ENCODE measurements around the gene FAIM2. TPM values are rescaled to one million over a fixed set of nuclear protein-coding genes. Genes with fewer than 3 reads are reported as not detected.

Gene FAIM2
- polyA plus RNA-seq, 4 donors = 2.2 to 13.5 TPM; not detected in 2

DNA sequence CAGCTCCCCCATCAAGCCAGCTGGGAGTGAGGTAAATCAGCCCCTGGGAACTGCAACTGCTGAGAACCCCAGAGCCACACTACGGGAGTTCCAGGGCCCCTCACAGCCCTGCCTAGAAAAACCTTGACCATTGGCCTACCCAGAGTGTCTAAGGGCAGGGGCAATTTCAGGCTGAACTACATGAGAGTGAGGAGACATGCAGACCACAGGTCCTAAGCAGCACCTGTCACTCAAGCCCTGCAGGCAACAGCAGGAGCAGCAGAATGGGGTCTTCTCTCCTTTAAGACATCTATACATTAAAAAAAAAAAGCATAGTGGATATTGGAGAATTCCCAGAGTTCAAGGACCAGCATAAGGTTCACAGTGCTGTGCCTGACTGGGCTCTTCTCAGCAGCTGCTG is 80.3 kb downstream of the FAIM2 start:
- FAIRE-seq (no peak), DNase-seq (no peak)
- H3K36me3 ChIP-seq (ENCODE audit: control insufficient read depth in 3 of 3, insufficient read depth in 2 of 3, low read depth in 1 of 3, low read length in 3 of 3) = peaks cover 0 to 17% (median 0%) of the 10 kb centered on the region in 3 donors
- no peak overlapping the region for H3K4me3 ChIP-seq (ENCODE audit: low read depth in 1 of 3, low read length in 3 of 3)
- H3K4me1 ChIP-seq (ENCODE audit: control insufficient read depth in 3 of 3, insufficient read depth in 2 of 3, low read depth in 1 of 3, low read length in 2 of 3) = peaks cover 0 to 6% (median 2%) of the 10 kb centered on the region in 3 donors
- whole genome bisulfite sequencing, 3 donors = 68 to 86% (median 81%) methylated on average over 1 of the region's 1 CpG
- H3K27ac ChIP-seq (ENCODE audit: low read depth in 1 of 3, low read length in 2 of 3) = no peak overlapping the region
- H3K27me3 ChIP-seq (ENCODE audit: control insufficient read depth in 3 of 3, insufficient read depth in 3 of 3, low read length in 3 of 3) = no peaks in the 10 kb centered on the region
- no peaks in the 10 kb centered on the region for H3K9me3 ChIP-seq (ENCODE audit: control insufficient read depth in 2 of 2, insufficient read depth in 1 of 2, low read depth in 1 of 2, low read length in 1 of 2)

DNA sequence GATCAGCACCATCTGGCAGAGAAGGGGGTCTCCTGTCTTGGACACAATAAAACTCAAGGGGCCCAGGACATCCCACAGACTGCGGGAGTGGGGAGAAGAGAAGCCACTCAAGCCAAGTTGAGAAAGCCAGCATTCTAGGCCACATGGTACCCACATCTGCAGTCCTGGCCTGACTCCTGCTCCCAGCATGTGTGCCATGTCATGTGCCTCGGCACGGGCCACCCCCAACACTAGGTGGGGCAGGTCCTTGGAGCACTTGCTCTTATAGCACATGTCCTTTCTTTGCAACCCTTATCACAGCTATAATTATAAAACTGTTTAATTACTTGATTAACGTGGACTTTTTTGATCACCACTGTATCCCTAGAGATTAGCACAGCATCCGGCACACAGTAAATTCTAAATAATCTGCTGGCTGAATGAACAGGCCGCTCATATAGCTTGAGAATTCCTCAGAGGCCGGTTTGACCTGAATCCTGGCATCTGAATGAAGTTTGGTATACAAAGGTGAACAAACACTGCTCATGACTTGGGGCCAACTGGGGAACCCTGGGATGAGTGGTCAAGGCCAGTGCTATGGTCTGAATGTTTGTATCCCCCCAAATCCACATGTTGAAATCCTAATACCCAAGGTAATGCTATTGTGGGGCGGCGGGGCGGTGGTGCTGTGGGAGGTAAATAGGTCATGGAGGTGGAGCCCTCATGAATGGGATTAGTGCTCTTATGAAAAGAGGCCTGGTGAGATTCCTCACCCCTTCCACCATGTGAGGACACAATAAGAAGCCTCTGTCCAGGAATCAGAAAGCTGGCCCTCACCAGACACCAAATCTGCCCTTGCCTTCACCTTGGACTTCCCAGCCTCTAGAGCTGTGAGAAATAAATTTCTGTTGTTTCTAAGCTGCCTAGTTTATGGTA is 82.1 kb downstream of the FAIM2 start:
- Histone ChIP-seq H3K4me3 (ENCODE audit: low read depth in 1 of 3, low read length in 3 of 3) (no peak overlapping the region), H3K4me1 (ENCODE audit: control insufficient read depth in 3 of 3, insufficient read depth in 2 of 3, low read depth in 1 of 3, low read length in 2 of 3) (peaks cover 0 to 2% (median 0%) of the 10 kb centered on the region in 3 donors), H3K27me3 (ENCODE audit: control insufficient read depth in 3 of 3, insufficient read depth in 3 of 3, low read length in 3 of 3) (no peaks in the 10 kb centered on the region), H3K27ac (ENCODE audit: low read depth in 1 of 3, low read length in 2 of 3) (peak overlapping the region in 1 of 3 donors; percentile 71), H3K36me3 (ENCODE audit: control insufficient read depth in 3 of 3, insufficient read depth in 2 of 3, low read depth in 1 of 3, low read length in 3 of 3) (peaks cover 0 to 17% (median 0%) of the 10 kb centered on the region in 3 donors), H3K9me3 (ENCODE audit: control insufficient read depth in 2 of 2, insufficient read depth in 1 of 2, low read depth in 1 of 2, low read length in 1 of 2) (no peaks in the 10 kb centered on the region)
- DNase-seq (no peak), FAIRE-seq (no peak)
- 66 to 77% (median 74%) methylated on average over 10 of the region's 10 CpGs for WGBS, 3 donors

DNA sequence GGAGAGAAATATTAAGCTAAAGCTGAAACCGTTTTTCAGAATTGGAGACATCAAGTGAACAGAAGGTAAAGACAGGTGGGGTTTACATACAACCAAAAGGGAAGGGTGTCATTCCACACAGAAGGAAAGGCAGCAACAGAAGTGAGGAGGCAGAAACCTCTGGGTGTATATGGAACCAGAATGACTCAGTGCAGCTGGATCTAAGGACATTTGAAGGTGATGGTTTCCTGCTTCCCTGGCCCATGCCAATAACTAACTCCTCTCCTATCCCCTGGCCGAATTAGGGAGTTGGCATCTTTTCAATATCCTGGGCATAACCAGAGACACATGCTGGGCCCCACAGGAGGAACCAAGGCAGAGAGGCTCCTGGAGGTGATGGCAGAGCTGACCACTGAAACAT is 83.9 kb downstream of the FAIM2 start:
- H3K27ac ChIP-seq (ENCODE audit: low read depth in 1 of 3, low read length in 2 of 3) = no peak overlapping the region
- DNase-seq (no peak), FAIRE-seq (no peak)
- WGBS, 3 donors = 64 to 70% (median 70%) methylated on average over 2 of the region's 2 CpGs
- H3K4me3 ChIP-seq (ENCODE audit: low read depth in 1 of 3, low read length in 3 of 3) = no peak overlapping the region
- H3K4me1 ChIP-seq (ENCODE audit: control insufficient read depth in 3 of 3, insufficient read depth in 2 of 3, low read depth in 1 of 3, low read length in 2 of 3) = peaks cover 0 to 2% (median 0%) of the 10 kb centered on the region in 3 donors
- peaks cover 0 to 22% (median 0%) of the 10 kb centered on the region in 3 donors for H3K36me3 ChIP-seq (ENCODE audit: control insufficient read depth in 3 of 3, insufficient read depth in 2 of 3, low read depth in 1 of 3, low read length in 3 of 3)
- H3K27me3 ChIP-seq (ENCODE audit: control insufficient read depth in 3 of 3, insufficient read depth in 3 of 3, low read length in 3 of 3) = no peaks in the 10 kb centered on the region
- no peaks in the 10 kb centered on the region for H3K9me3 ChIP-seq (ENCODE audit: control insufficient read depth in 2 of 2, insufficient read depth in 1 of 2, low read depth in 1 of 2, low read length in 1 of 2)

DNA sequence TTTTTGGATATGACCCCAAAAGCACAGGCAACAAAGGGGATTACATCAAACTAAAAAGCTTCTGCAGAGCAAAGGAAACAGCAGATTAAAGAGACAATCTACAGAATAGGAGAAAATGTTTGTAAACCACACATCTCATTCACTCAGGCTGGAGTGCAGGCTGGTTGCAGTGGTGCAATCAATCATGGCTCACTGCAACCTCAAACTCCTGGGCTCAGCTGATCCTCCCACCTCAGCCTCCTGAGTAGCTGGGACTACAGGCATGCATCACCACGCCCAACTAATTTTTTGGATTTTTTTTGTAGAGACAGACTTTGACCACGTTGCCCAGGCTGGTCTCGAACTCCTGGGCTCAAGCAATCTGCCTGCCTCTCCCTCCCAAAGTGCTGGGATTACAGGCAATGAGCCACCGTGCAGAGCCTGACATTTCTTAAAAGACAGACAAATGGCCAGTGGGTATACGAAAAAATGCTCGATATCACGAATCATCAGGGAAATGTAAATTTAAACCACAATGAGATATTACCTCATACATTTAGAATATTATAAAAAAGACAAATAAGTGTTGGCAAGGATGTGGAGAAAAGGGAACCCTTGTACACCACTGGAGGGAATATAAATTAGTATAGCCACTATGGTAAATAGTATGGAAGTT is 85.3 kb downstream of the FAIM2 start:
- FAIRE-seq (no peak), DNase-seq (no peak)
- WGBS, 3 donors = 74 to 86% (median 78%) methylated on average over 7 of the region's 7 CpGs
- Histone ChIP-seq H3K4me1 (ENCODE audit: control insufficient read depth in 3 of 3, insufficient read depth in 2 of 3, low read depth in 1 of 3, low read length in 2 of 3) (peaks cover 0 to 2% (median 0%) of the 10 kb centered on the region in 3 donors), H3K36me3 (ENCODE audit: control insufficient read depth in 3 of 3, insufficient read depth in 2 of 3, low read depth in 1 of 3, low read length in 3 of 3) (peaks cover 0 to 15% (median 0%) of the 10 kb centered on the region in 3 donors), H3K27ac (ENCODE audit: low read depth in 1 of 3, low read length in 2 of 3) (no peak overlapping the region), H3K27me3 (ENCODE audit: control insufficient read depth in 3 of 3, insufficient read depth in 3 of 3, low read length in 3 of 3) (no peaks in the 10 kb centered on the region), H3K9me3 (ENCODE audit: control insufficient read depth in 2 of 2, insufficient read depth in 1 of 2, low read depth in 1 of 2, low read length in 1 of 2) (no peaks in the 10 kb centered on the region), H3K4me3 (ENCODE audit: low read depth in 1 of 3, low read length in 3 of 3) (no peak overlapping the region)

Other genes with a start within 250 kb of the FAIM2 start
- gene FMNL3, start 196.5 kb downstream of the FAIM2 start, polyA plus RNA-seq = 1 to 10 TPM in 3 of 4 donors, under 1 TPM in 1; 0.89 to 8.8 (median 4.1) TPM
- 100 to 1,000 TPM; 174 to 687 (median 294) TPM for gene TMBIM6, start 162.3 kb downstream of the FAIM2 start, polyA plus RNA-seq
- gene NCKAP5L, start 75.5 kb downstream of the FAIM2 start, polyA plus RNA-seq = 1 to 10 TPM in 3 of 4 donors, under 1 TPM in 1; 0.45 to 7.0 (median 2.9) TPM
- gene BCDIN3D, start 60.8 kb downstream of the FAIM2 start, polyA plus RNA-seq = 1 to 10 TPM; 2.4 to 5.3 (median 3.1) TPM
- gene AQP2, start 46.8 kb upstream of the FAIM2 start, polyA plus RNA-seq = under 1 TPM in 1 of 4 donors, not detected in 3; 0.04 TPM
- under 1 TPM in 2 of 4 donors, not detected in 2; 0.12 TPM for gene AQP5, start 58.0 kb upstream of the FAIM2 start, polyA plus RNA-seq
- under 1 TPM in 2 of 4 donors, not detected in 2; 0.09 to 0.31 TPM for gene AQP6, start 69.0 kb upstream of the FAIM2 start, polyA plus RNA-seq
- gene RACGAP1, start 121.6 kb upstream of the FAIM2 start, polyA plus RNA-seq = 10 to 100 TPM in 2 of 4 donors, 1 to 10 TPM in 2; 3.5 to 25.9 (median 14.4) TPM
- gene ASIC1, start 153.7 kb upstream of the FAIM2 start, polyA plus RNA-seq = 1 to 10 TPM in 1 of 4 donors, under 1 TPM in 2, not detected in 1; 0.81 to 2.2 (median 0.85) TPM
- gene SMARCD1, start 181.4 kb upstream of the FAIM2 start, polyA plus RNA-seq = 10 to 100 TPM; 18.1 to 54.1 (median 20.7) TPM
- 100 to 1,000 TPM in 3 of 4 donors, 10 to 100 TPM in 1; 97.1 to 198 (median 157) TPM for gene GPD1, start 200.1 kb upstream of the FAIM2 start, polyA plus RNA-seq
- gene COX14, start 208.3 kb upstream of the FAIM2 start, polyA plus RNA-seq = 100 to 1,000 TPM in 3 of 4 donors, 10 to 100 TPM in 1; 61.9 to 236 (median 158) TPM